Cerebellar cortex (tissue), 1 donor: Measurements from ENCODE around the gene MAPK1.
"Not testable (repeated sequence)": the region's sequence is repeated elsewhere in the genome, so short reads cannot be mapped to it uniquely, and the experiment has no call there.

Source experiments
- DNase-seq: peaks from one replicate; pipeline ENCODE4 v3.0.0-alpha.2; 2015; ENCODE audit warnings: low spot score

Gene MAPK1

DNA sequence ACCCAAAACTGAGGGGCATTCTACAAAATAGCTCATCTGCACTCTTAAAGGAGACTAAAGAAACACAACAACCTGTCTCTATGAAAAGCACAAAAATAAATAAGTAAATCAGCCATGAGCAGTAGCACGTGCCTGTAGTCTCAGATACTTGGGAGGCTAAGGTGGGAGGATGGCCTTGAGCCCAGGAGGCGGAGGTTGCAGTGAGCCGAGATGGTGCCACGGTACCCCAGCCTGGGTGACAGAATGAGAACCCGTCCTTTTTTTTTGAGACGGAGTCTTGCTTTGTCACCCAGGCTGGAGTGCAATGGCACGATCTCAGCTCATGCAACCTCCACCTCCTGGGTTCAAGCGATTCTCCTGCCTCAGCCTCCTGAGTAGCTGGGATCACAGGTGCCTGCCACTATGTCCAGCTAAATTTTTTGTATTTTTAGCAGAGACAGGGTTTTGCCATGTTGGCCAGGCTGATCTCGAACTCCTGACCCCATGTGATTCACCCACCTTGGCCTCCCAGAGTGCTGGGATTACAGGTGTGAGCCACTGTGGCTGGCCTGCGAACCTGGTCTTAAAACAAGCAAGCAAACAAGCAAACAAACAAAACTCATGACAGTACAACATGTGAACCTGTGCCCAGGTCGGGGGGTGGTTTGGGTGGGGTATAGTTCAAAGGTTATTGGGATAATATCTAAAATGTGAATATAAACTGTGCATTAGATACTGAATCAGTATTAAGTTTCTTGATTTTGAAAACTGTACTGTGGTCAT is 76.4 kb downstream of the MAPK1 start:
- DNase-seq = not testable (repeated sequence)

DNA sequence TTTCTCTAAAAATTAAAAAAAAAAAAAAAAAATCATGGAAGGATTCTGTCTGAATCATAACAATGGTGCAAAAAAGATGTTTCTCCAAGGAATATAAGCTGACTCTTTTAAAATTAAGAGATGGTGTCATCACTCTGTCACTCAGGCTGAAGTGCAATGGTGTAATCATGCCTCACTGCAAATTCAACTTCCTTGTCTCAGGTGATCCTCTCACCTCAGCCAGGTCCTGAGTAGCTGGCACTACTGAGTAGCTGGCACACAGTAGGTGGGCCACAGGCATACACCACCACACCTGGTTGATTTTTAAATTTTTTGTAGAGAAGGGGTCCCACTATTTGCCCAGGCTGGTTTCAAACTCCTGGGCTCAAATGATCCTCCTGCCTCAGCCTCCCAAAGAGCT is 77.1 kb downstream of the MAPK1 start:
- DNase-seq = no peak

DNA sequence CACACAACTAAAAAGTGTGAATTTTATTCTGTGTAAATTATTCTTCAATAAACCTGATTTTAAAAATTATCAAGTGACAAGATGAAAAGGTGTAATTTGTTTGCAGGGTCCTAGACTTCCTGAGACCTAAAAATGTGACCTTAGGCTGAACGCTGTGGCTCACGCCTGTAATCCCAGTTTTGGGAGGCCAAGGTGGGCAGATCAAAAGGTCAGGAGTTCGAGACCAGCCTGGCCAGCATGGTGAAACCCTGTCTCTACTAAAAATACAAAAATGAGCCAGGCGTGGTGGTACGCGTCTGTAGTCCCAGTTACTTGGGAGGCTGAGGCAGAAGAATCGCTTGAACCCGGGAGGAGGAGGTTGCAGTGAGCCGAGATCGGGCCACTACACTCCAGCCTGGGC is 79.9 kb downstream of the MAPK1 start:
- DNase-seq = not testable (repeated sequence)

DNA sequence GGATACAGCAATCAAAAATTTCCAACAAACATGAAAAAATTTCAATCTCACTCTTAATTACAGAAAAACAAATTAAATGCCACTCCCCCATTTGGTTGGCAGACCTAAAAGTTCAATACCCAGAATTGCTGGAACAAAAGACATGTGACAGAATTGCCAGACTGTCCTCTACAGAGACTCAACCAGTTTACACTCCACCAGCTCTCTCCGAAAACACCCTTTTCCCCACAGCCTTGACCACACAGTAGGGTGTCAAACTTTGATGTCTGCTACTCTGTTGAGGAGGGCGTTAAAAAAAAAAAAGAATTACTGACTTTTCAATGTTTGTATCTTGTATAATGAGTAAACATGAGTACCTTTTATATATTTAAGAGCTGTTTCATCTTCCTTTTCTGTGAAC is 87.2 kb downstream of the MAPK1 start:
- no peak for DNase-seq

DNA sequence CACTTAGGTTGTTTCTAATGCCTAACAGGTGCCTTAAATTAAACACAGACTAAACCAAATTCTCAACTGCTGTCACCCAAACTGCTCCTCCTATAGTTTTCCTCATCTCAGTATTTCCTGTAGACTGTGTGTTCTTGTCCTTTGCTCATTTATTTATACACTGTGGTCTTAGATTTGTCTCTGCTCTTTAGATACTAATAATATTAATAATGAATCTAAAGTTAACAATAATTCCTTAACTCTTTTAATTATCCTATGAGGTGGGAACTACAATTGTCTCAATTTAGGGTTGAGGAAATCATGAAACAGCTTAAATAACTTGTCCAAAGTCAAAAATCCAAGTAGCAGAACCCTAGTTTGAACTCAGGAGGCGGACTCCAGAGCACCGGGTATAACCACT is 88.0 kb downstream of the MAPK1 start:
- DNase-seq = no peak

DNA sequence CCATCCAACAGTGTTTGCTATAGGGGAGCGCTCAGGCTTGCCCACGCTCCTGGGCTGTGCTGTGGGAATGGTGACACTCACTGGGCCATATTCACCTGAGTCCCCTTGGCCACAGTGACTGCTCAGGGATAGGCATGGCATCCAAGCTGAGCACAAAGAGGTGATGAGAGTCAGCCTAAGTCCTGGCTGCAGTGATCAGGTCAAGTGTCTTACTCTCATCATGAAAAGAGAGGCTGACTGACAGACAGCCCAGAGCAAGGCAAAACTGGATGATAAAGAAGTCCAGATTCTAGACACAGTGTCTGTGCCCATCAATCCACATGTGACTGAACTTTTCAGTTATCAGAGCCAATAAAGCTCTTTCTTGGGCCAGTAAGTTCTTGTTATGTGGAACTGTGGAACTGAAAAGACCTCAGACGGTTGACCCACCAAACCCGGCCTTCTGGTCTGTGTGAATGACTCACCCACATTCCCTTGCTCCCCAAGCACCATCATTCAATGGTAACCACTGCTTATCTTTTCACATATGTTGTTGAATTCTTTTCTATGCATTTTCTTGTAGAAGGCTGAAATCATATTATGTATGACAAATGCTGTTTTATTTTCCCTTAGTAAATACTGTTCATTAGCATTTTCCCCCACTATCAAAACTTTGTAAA is 88.6 kb downstream of the MAPK1 start:
- DNase-seq = no peak

DNA sequence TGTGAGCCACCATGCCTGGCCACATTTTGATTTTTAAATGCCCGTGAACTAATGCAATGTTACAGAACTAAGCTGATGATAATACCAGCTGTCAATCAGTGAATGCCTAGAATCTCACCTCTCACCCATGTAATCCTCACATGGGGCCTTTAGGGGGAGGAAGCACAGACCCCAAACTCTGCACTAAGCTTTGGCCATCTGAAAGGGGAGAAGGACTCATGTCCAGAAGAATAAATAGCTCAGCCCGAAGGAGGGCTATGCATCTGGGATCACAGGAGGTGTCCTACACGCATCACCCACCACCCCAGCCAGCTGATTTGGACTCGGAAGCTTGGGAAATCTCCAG is 95.8 kb downstream of the MAPK1 start:
- DNase-seq = no peak

DNA sequence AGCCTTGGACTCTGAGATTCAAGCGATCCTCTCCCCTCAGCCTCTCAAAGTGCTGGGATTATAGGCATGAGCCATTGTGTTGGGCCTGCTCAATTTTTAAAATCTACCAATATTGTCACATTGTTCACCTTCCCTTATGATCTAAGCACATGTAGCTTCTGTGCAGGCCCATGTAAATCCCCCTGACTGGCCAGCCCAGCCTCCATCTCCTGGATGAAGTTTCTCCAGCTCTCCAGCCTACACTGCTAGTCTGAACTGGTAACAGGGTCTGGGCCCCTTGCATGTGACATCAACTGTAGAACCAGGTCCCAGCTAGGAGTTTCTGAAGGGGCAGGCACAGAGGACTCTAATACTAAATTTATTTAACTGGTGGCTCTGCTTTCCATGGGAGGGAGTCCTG is 99.0 kb downstream of the MAPK1 start:
- DNase-seq = no peak

DNA sequence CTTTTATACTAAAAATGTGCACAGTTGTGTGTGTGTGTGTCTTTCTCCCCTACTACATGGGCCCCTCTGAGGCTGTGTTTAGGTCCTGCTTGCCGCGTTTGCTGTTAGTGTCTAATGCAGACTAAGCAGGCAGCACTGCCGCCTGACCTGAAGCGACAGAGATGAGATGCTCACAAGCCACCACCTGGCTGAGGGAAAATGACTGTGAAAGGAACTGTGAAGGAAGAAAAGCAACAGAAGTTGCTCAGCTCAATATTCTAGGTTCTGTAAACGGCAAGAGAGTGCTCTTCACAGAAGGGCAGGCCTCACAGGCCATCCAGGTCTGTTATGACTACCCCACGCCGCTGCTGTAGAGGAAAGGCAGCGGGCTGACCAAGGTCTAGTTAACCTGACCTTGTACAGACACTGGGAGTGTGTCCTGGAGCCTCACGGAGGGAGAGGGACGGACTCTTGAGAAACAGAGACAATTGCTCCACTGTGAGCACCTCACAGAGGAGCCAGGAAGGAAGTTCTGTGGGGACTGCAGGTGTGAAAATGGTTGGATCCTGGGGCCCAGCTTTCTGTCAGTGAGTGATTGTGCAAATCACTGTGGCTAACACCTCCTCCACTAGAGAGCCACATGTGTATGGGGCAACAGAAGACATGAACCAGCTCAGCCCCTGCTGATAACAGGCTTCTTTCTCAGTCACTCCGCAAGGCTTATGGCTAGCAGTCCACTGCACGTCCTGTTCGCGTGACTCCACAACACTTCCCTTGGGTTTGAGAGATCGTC is 100.6 kb downstream of the MAPK1 start:
- DNase-seq = no peak

DNA sequence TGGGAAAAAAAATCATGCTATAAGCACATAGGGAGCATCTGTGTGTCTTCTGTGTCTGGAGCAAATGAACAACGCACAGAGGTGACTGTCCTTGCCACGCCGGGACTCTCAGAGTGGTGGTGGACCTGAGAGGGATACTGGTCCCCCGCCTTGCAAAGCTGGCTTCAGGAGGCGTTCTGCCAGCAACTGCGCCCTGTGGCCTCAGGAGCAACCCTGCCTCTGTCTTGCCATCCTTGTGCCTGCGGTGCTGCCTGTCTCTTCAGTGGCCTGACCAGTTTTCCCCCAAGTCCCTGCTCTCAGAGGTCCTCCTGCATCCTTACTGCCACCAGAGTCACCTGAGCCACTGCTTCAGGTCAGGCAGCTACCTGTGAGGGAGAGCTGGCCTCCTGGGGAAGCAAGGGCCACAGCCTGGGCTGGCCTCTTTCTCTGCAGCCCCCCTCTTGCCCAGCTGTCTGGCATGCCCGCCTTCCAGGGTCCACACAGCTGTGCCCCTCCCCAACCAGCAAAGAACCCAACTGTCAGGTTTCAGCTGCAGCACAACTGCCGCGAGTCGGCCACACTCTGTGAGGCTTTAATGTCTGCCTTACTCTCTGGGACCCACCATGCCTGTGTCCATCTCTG is 101.4 kb downstream of the MAPK1 start:
- DNase-seq = no peak

DNA sequence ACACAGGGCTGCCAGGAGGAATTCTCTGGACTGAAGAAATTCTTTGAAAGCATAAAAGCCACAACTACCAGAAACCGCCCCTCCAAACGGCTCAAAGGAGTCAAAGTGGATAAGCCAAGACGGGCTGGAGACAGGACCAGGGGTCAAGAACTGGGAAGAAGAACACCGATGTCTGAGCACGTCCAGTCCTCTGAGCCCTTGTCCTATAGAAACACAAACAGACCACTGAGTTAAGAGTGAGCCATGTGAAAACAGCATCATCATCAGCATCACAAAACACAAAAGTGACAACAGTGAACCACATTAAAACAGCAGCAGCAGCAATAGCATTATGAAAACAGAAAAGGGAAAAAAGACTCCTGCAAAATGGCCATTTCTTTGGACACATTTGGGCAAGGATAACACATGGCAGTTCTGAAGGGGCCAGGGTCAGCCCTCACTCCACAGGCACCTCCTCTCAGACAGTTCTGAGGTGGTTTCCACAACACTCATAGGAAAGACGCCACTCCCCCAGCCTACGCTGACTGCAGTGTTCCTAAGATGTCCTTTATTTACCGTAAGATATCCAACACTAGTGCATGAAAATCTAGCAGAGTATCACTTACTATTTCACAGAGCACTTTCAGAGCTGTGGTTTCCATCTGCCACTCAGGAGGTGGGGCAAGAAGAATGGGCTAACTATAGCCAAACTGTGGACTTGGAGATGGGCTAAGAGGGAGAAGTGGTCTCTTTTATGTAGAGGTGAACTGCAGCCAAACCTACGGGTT is 103.2 kb downstream of the MAPK1 start:
- no peak for DNase-seq

DNA sequence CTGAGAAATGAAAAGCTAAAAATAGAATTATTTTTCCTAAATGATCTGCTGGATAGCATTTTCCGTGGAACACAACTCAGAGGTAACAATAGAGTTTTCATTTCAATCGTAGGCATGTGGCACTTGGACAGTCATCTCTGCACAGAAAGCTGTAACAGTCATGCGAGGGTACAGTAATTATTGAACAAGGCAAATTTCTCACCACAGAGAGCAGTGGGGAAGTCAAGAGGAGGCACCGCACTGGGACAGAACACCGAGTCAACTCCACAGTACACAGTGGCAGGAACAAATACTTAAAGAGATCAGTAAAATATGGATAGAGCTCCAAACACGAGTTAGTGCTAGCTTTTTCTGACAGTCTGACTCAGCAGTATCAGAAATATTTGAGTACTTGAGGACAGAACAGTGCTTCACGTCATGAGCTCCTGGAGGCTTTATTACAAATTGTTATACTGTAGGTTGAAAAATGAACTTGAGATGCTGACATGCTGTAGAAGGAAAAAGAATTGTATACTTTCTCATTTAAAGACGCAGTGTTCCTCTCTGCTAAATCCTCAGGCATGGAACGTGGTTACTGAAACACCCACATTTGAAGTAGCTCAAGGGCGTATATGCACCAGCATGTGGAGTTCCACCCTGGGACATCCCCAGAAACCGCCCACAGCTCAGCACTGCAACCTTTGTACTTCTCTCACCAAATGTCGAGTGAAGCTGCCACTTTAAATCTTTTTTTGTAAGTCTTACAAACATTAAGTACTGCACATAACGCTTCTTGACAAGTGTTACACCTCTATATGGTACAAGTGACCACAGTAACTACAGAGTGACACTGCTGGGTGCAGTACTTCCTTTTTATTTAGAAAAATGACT is 104.5 kb downstream of the MAPK1 start:
- DNase-seq = no peak

DNA sequence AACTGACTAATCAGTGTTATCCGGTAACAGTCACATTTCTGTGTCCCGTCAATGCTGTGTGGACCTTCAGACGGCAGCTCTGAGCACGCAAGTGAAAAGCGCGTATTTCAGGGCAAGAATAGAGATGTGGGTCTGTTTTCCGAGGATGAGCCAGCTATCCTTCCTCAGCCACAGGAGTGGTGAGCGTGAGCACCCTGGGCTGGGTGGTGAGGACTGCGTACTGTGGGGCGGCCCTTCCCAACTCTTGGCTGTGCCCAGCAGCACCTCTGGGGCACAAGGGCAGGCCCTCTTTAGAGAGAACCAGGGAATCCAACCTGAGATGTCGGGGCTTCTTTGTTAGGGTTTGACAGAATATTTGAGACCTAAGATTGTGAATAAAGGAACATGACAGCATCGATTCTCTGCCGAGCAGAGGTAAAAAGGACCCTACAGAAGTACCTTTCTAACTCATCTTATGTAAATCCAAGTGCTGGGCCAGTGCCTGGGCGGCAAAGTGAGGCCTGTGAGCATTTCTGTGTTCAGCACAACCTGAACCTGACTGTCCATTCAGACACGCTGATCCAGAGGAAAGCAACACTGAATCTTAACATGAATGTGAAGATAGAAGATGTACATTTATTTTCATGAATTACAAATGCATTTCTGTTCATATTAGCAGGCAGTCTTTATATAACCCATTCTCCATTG is 105.3 kb downstream of the MAPK1 start:
- DNase-seq = no peak

DNA sequence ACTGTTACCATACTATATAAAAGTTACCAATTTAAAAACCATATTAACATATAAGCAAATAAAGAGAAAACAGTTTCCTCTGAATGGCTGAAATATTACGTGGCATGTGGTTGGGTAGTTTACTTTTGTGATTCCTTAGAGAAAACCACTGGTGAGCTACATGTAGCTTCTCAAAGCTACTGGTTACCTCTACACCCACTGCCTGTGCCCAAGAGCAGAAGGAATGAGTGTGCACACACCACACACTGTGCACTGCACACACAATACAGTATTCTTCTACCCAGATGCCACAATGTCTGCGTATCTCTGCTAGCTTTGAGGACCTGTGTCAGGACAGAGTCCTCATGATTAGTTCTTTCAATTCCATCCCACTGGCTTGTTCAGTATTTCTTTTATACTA is 106.4 kb downstream of the MAPK1 start:
- no peak for DNase-seq

DNA sequence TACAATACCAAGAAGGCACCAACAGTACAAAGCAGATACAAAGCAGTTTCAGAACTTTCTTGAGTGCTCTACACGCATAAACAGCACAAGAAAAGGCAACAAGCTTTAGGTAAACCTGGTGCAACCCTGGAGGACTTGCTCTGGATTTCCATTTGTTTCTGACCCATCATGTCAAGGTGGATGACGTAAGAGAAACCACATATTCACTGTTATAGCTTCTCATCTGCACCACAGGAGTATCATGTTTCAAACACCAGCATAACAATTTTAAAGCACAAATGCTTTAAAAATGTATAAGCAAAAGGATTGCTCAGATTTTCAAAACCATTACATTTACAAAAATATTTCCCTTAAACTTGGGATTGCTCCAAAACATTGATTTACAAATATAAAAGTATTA is 106.8 kb downstream of the MAPK1 start:
- DNase-seq = no peak

DNA sequence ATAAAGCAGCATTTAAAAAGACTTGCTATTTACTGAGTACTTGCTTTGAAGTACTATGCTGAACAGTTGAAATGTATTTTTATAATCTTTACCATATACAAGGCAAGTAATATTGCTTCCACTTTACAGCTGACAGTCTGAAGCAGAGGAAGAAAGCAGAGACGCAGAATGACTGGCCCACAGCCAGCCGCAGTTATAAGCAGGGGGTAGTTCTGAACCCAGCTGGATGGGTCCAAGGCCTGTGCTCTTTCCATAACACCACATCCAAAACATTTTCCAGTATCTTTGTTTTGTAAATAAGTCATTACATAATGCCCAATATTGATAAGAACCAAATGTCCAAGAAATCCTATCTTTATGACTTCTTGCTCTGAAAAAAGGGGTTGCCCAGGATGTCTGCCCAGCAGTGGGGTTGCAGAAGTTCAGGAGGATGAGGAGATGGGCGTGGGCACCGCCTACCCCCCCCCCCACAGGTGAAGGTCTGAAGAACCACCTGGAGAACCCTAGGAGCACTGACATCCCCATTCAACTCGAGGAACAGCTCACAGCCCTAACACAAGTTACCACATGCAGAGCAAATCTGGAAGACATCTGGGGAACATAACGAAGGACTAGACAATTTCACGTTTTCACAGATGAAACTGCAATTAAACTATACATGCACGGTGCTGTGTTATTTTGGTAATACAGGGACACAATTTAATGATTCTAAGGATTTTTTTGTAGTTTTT is 107.6 kb downstream of the MAPK1 start:
- DNase-seq = no peak

DNA sequence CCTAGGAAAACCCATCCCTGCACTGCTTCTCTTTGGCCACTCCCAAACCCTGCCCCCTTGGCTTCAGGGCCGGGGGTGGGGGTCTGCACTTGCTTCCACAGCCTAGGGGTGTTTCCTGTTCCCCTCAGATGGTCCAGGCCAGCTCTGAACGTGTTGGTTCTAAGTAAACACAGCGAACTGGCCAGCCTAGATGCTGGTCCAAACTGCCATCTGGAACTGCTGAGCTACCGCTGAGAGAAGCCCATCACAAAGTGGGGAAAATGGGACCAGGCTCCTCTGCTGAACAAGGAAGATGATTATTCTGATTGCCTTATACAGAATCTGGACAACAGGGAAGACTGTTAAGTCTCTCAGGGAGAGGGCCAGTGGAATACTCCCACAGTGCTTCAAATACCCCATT is 108.4 kb downstream of the MAPK1 start:
- DNase-seq = peak; percentile 88

DNA sequence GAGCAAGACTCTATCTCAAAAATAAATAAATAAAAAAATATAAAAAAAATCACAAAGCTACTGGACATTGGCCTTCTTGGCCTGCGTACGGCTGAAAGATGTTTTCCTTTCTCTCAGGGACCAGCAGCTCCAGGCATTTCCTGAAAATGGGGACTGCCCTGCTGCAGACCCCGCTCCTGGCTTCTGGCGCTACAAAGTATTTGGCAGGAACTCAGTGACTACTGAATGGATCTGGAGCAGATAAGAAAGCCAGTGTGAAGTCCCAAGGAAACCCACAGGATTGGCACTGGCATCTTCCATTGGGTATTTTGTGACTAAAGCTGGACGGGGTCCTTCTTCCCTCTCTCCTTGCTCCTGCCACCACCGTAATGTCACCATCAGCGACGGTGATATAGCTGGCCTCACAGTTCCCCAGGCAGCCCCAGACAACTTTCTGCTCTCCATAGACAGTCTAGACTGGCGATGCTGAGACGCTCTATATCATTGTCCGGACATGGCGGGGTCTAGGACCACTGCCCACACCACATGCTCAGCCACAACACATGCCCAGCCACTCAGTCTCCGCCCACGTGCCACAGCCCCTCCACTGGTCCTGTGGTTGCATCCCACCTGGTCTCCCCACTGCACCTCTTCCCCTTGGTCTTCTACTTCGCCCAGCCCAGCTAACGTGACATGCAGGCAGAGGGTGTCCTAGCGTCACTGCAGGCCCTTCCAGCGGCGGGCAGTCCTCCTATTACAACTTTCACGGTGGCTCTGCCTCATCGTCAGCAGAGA is 109.2 kb downstream of the MAPK1 start:
- no peak for DNase-seq

DNA sequence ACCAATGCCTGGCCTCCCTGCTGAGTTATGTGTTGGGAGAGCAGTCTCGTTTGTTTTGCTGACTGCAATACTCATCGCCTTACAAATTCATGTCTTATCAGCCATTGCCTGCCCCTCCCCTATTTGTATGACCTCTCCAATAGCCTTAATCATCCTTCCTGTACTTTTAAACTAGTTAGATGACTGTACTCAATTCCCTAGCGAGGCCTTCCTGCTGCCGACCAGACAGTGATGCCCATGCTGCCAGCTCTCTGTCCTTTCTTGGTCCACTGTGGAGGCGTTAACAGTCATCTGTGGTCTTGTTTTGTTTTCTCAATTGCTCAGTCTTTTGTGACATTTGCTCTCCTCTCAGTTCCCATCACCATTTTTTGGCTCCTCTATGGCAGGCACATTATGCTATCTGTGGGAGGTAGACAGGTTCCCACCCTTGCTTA is 111.6 kb downstream of the MAPK1 start:
- no peak for DNase-seq
